ENCODE measurements around the gene METTL25B.

METTL25B gene

DNA sequence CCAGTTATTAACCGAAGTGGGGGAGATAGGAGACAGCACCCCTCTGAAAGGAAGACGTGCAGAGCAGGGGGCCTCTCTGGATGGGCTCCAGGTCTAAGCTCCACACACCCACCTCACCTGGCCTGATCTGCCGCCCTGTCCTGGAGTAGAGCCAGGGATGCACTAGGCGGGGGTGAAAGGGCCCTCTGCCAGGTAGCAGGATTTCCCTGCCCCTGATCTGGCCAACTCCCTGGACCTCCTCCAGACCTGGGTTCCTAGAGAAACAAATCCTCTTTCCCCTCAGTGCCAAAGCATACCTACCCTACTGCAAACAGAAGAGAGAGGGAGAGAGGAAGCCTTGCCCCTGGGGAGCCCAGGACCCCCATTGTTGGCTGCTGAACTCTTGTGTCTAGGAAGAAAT lies 24.9 kb upstream of the METTL25B start:
- no peak for DNase-seq

- no peak for DNase-seq
Observed at GRCh38 chr1:156703741-156704140, 24.5 kb upstream of the METTL25B start.

DNA sequence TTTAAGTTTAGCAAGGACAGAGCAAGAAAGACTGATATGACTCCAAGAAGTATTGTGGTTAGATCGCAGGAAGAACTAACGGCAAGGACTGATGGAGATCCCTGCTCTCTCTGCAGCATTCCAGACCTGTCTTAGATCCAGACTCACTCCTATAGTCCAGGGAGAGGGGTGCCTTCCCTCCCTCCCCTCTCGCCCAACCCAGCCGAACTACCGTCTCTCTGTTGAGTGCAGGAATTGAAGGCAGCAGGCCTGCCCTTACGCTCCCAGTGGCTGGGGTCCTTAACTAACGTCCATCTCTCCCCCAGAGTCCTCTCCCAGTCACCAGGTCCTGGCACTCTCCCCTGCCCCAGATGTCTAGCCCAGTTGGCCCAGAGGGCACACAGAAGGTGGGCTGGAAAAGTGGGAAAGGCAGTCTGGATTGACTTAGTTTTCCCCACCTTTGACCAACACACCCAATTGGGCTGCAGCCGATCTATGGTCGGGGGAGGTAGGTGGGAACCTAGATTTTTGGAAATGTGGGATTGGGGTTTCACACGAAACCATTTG lies 24.0 kb upstream of the METTL25B start:
- no peak for DNase-seq

DNA sequence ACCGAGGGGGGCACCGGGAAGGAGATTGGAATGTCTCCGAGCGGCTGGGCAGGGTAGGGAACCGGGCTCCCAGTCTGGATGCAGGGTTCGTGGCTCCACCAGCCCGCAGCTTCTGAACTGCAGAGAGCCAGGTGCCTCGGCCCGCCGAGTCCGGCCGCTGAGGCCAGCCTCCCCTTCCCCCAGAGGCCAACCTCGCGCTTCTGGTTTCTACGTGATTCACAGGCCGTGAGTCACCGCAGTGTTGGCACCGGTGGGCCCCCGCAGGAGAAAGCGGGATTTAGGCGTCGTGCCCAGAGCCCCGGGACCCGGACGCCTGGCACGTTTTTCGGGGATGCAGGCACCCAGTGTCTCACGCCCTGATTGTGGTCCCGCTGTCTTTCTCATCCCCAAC lies 23.3 kb upstream of the METTL25B start:
- no peak for DNase-seq

DNA sequence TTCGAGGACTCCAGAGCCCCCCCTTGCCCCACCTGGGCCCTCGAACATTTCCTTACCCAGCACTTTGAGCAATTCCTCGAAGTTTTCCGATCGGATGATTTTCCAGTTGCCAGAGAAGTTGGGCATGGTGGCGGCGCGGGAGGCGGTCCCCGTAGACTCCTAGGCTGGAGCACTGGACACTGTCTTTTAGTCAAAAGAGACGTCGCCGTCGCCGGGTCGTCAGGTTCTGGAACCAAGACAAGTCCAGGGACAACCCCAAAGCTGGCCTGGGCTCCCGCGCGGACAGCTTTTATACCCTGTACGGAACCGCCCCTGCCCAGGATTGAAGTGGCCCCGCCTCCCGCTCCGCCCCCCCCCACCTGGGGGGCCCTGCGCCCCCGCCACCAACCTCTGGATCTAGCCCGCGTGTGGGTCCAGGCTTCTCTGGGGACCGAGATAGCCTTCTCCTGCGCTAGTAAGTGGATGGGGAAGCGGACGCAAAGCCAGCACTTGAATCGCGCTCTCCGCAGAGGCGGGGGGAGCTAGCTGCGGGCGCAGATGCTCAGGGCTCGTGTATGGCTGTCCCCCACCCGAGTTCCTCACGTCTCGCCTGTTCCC lies 22.9 kb upstream of the METTL25B start, which contains the start of gene CRABP2:
Gene CRABP2, minus strand, starts transcription at position 263 of the 597 bp plus-strand sequence. Its CDS starts 137 bp downstream, at position 126.
- DNase-seq, result no peak

GRCh38 chr1:156705918-156706656 lies 22.2 kb upstream of the METTL25B start:
- peak; percentile 70 for DNase-seq

GRCh38 chr1:156706657-156707416 lies 21.4 kb upstream of the METTL25B start:
- DNase-seq, result peak; percentile 40

DNA sequence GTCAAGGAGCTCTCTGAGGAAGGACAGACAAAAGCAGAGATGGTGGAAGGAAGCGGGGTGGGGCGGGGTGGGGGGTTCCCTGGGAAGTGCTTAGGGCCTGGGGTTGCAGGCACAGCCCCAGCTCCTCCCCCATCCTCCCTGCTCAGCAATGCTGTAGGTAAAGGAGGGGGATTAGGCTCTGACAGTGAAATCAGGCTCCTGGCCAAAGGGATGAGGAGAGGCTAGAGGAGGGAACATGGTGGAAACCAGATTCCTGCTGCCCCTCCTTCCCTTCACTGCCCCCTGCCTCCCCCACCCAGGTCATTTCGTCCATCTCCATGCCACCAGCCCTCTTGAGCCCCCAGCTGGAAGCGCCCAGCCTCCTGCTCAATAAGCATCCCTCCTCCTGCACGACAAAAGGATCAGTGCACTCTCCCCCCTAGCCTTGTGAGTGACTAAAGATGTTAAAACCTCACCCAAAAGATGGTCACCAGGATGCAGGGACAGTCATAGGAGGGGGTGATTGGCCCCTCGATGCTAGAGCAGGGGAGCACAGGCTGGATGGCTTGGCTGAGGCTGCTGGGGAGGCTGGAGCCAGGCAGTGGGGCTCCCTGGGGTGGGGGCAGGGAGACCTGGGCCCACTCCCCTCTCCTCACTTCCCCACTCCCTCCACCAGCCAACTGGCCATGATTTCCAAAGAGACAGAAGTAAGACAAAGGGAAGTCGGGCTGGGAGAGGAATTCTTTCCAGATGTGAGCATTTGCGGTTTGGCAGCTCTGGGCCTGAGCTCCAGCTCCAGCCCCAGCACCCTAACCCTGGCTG lies 20.7 kb upstream of the METTL25B start:
- no peak for DNase-seq

GRCh38 chr1:156708218-156708661 lies 20.0 kb upstream of the METTL25B start:
- DNase-seq, result no peak

DNA sequence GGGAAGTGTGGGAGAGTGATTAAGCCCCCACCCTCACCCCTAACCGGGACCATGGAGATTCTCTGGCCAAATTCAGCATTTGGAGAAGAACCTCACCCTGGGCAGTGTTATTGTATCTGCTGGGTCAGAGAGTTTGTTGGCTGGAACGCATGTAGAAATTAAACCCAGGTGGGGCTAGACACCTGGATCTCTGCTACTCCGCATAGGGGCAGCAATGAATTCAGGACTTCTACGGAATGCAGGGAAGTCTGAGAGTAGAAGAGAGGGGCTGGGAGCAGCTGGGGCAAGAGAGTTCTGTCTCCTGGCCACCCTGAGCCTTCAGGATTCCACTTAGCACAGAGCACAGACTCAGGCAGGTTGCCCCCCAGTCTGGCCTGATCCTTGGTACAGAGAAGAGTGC lies 19.2 kb upstream of the METTL25B start:
- no peak for DNase-seq

- no peak for DNase-seq
Observed at GRCh38 chr1:156709757-156710489, 18.3 kb upstream of the METTL25B start.

DNA sequence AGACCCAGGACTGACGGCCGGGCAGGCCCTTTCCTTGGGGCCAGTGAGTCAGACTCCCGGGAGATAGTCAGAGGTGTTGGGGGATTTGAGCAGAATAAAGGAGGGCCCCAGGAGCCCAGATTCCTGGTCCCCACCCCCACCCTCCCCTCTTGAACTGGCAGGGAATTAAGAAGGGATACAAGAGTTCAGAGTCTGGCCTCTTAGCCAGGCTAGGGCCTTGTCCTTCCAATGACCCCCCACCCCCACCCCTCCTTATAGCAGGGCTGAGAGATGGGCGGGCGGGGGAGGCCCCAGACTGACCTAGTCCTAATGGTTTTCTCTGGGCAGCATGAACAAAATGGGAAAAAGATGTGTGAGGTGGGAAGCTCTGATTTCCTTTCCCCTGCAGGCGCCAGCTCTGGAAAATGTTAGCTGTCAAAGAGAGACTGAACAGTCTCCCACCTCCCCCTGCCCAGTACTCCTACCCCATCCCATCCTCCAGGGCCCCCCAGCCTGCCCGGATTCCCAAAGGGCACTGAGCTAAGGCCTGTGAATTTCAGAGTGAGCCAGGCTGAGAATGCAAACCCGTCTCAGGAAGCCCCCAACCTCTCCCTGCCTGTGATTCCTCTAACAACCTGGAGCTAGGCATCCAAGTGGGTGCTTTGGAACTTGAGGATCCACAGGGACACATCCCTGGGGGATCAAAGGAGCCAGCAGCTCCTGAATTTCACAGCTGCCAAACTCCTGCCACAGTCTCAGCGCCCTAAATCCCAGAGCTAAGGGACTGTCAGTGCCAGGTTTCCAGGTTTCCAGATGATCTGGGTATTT lies 17.1 kb upstream of the METTL25B start:
- DNase-seq, result no peak

DNA sequence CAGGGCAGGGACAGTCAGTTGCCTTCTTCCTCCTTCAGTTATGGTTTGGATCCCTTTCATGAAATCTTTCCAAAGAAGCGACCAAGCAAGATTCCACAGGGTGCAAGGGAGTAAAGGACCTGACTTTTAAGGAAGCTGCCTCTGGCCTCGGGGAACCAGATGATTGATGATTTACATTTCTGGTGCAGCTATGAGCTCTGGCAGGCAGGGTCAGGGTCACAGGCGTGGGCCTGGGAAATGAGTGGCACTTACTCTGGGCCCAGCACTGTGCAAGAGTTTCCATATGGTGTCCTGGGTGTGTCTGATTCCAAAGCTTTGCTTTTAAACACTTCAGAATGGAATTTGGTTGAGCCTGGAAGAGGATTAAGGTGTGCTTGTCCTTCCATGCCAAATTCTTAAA lies 15.6 kb upstream of the METTL25B start:
- DNase-seq, result no peak

- DNase-seq, result no peak
Observed at GRCh38 chr1:156714830-156715229, 13.4 kb upstream of the METTL25B start.

DNA sequence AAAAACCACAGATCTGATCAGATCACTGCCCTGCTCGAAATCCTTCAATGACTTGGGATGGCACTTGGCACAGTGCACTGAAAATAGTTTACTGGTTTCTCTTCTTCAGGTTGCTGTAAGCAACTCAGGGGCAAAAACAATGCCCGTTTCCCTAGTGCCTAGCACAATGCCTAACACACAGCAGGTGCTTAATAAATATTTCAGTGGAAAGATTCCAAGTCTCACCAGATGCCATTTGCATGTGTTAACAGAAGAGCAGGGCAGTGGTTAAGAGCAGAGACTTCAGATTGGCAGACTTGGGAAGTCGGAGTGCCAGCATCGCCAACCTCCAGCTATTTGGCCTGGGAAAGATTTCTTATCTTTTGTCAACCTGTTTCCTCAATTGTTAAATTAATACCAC lies 10.9 kb upstream of the METTL25B start:
- no peak for DNase-seq

DNA sequence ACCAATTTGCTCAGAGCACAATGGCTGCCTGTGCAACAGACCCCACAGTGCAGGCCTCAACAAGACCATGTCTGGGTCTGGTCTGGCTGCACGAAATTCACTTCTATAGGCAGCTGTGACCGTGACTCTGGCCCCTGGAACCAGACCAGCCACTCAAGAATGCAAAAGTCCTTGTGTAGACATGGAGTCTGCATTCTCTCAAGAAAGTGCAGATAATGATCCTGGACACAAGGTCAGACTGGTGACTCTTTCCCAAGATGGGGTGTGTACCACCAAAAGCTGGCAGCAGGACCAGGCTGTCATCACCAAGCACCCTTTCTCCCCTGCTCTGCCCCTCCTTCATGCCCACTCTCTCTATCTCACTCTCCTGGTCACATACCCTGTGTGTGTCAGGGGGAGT lies 7.1 kb upstream of the METTL25B start:
- no peak for DNase-seq

GRCh38 chr1:156721535-156721934 lies 6.7 kb upstream of the METTL25B start:
- DNase-seq, result no peak

- peak; percentile 80 for DNase-seq
Observed at GRCh38 chr1:156725683-156726280, 2.5 kb upstream of the METTL25B start.

DNA sequence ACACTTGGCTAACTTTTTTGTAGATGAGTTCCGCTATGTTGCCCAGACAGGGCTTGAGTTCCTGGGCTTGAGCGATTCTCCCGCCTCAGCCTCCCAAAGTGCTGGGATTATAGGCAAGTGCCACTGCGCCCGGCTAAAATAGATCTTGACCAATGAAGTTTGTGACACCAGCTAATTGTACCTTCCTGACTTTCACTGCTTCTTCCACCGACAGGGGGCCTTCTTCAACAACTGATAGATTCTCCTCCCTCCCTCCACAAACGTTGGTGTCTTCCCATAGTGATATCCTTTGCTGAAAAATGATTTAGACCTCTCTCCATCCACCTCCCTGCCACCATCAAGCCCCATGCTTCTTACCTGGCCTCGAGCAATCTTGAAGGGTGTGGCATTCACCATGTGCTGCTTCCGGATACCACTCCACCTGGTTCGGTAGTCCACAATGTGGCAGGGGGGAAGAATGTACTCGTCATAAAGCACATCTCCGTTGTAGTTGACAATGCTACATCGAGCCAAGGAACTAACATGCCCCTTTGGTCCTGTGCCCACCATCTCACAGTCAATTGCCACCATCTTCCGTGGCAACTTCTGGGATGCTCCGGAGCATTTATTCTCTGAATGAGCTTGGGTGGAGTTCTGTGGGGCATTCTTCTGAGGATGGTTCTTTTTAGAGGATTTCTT lies 1.6 kb upstream of the METTL25B start:
- peak; percentile 65 for DNase-seq

GRCh38 chr1:156727492-156727891 lies 777 bp upstream of the METTL25B start:
- no peak for DNase-seq

Measured in CD4-positive, alpha-beta T cell treated with Interleukin-21 for 1 hour (primary cell).